HG02943 (cell line): ENCODE results near the gene TUG1.

Experiments
- ATAC-seq: cut with Tn5 transposase; IDR thresholded peaks from one replicate; pipeline ENCODE4 v1.9.1; 2021; ENCODE audit warnings: mild to moderate bottlenecking, low read depth, moderate library complexity; ENCODE audit not compliant: unreplicated experiment

TUG1 gene

GRCh38 chr22:30947173-30947815 lies 21.8 kb upstream of the TUG1 start:
- no peak for ATAC-seq

DNA sequence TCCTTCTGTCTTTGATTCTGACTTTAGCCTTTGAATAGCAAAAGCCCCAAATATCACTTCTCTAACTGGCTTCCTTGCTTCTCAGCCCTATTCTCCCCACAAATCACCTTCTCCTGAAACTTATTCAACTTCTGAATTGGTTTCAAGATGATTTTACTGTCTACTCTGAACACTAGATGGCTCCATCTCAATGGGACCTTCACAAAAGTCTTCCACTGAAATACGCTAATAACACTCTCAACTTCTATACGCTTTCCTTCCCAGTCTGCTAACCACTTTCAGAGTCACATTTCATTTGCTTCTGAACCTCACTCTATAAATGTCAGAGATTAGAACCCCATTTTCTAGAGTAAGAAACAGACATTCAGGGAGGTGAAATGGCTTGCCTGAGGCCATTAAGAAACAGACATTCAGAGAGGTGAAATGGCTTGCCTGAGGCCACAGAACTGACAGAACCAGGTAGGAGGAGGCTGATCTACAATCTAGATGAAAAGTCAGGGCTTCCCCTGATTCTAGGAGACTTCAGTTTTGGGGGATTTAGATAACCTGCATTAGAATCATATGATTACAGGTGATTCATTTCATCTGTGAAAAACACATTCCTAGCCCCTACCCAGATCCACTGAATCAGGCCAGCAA lies 21.1 kb upstream of the TUG1 start:
- ATAC-seq = no peak

DNA sequence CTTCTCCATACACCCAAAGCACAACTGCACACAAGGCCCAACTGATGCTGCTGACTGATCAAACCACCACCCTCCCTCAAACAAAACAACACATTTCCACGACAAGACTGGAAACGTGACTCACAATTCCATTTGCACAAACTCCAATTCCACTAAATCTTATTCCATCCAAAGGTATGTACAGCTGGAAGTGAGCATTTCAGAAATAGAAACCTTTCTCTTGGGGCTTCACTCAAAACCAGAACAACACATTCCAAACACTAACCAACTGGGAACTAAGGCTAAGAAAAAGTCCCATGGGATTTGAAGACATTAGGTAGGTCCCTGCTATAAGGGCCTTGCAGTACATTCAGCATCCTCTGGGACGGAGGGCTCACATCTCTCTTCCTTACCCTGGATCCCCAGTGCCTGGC lies 20.1 kb upstream of the TUG1 start:
- ATAC-seq = no peak

GRCh38 chr22:30949934-30950660 lies 19.0 kb upstream of the TUG1 start:
- no peak for ATAC-seq

DNA sequence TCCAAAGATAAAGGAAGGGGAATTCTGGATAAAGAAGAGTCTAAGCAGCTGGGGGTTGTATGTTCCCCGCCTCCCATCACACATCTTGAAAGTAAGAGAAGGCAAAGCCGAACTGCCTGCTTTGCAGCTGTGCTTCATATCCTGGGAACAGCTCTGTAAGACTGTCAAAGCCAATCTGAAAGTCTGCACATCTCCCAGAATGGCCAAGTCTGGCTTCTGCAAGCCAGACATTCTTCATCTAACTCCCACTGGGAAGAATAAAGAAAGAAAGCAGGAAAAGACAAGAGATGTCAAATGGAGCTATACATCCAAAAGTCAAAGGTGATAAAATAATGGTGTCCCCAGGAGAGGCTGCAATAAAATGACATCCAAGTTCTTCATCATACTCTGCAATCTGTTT lies 15.9 kb upstream of the TUG1 start:
- no peak for ATAC-seq

DNA sequence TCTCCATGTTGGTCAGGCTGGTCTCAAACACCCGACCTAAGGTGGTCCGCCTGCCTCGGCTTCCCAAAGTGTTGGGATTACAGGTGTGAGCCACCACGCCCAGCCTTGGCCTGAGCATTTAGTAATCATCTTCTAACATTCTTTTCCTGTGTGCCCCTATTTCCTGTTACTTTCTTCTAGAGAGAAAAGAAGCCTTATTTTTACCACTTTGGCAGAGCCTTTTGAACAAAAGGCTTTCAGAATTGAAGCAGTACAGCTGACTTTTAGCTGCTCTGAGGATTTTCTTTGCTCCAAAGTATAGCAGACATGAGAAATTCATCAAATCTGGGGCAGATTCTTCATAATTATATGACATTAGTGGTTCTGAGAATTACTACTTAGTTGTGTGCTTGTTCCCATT lies 13.9 kb upstream of the TUG1 start:
- no peak for ATAC-seq

- ATAC-seq = no peak
Measured at GRCh38 chr22:30964858-30965257, 4.2 kb upstream of the TUG1 start.

DNA sequence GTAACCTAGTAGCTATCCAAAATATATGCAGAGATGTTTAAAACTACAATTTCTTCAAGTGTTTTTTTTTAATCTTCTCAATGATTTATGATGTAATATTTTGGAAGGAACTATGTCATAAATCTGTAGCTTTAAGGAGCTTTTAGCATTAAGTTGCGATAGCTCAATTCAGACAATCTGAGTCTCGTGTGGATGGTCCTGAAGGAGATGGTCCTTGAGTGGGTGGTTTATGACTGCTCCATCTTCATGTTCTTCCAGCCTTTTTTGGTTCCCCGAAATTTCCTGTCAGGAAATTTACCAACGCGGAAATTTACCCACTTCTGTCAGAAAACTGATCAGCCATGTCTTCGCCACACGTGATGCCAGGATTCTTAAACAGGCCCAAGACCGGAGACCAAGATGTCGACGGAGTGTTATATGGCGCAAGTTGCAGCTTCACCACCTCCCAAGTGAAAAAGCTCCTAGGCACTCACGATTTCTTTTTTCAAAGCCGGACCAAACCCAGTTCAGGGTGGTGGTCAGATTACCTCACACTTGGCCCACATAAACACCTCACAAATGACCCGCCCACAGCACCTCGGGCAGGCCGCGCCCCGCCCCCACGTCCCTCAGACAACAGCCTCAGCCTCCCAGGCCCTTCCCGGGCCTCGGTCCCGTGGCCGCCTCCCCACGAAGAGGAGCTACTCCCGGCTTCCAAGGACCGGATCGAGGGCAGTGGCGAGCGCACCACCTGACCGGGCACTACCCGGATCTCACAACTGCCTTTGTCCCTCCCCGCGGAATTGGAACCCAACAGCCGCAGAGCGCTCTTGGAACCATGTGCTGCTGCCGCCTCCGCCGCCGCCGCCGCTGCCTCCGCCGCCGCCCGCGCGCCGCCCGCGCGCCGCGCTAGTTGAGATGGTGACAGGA lies 796 bp upstream of the TUG1 start, which contains the start of gene MORC2:
TSS of gene MORC2 (minus strand) at position 760 of the 909 bp plus-strand sequence. CDS start 885 bp downstream, outside the sequence.
- ATAC-seq = peak; percentile 35

DNA sequence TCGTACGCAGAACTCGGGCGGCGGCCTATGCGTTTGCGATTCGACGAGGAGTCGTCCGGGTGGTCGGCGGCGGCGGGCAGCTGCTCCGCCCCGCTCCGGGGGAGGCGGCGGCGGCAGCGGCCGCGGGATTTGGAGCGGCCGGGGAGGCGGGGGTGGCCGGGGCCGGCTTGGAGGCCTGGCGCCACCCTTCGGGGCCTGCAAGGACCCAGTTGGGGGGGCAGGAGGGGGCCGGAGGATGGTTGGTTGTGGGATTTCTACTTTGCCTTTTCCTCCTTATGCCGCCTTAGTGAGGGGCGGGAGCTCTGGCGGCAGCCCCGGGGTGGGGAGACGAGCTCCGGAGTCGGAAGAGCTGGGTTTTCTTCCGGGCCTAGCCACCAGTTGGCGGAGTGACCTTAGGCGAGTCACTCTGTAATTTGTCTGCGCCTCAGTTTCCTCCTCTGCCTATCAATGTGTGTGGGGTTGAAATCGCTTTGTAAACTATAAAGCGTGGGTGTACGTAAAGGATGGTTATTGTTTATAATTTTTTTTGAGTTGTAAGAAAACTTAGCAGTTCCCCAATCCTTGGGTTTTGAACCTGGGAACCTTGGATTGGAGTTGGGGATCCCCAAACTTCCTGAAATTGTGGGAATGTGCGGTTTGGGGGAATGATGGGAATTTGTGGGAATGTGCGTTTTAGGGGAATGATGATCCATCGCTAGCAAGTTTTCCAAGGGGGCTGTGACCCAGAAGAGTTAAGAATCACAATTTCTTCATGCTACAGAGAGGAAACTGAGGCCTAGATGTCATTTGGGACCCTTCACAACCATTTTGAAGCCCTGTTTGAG lies 679 bp downstream of the TUG1 start:
- peak; percentile 44 for ATAC-seq

DNA sequence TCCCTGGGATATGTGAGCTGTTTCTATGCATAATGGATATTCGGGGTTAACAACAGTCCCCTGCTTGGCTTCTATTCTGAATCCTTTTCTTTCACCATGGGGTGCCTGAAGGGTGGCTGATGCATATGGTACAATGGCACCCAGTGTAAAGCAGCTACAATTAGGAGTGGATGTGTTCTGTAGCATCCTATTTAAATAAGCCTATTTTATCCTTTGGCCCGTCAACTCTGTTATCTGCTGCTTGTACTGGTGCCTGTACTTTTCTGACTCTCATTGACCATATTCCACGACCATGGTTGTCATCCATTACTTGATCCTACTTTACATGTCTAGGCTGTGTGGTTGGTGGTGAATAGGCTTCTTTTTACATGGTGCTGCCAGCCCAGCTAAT lies 1.3 kb downstream of the TUG1 start:
- no peak for ATAC-seq

- no peak for ATAC-seq
Measured at GRCh38 chr22:30978304-30978962, 9.4 kb downstream of the TUG1 start.

- ATAC-seq = no peak
Measured at GRCh38 chr22:30979932-30980331, 10.9 kb downstream of the TUG1 start.

GRCh38 chr22:30982512-30982911 lies 13.4 kb downstream of the TUG1 start:
- no peak for ATAC-seq

DNA sequence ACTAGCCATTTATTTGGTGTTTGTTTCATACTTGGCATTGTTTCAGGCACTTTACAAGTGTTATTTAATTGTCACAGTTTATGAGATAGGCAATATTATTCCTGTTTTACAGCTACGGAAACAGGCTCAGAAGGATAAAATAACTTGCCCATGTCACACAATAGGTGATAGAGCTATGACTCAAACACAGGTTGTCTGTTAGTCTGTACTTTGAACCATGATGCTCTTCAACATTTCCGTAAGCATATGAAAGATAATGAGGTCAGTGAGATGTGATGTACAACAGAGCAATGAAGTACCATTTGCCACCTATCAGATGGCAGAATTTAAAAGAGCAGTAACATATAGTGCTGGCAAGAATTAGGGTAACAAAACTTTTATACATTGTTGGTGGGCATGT lies 15.3 kb downstream of the TUG1 start:
- ATAC-seq = no peak

DNA sequence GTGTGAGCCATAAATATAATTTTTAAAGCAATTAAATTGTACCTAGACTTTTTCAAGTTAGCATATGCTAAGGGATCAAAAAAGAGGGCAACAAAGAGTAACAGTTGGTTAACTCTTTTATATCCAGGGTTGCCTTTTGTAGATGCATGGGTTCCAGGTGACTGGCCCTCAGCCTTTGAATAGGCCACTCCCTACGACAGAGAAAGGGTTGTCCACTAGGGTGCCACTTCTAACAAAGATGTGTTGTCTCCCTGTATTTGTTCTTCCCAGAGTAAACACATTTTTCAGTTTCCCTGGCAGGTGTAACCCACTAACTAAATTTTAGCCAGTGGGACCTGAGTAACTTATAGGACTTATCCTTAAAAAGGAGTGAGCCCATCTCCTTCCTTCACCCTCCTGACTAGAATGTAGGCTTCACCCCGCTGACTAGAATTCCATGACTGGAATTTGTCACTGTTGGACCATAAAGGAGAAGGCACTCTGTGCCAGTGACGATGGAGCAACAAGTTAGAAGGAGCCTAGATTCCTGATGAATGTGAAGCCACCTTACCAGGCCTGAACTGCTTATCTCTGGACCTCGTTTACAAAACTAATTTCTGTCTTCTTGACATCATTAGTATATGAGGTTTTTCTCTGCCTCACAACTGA lies 16.6 kb downstream of the TUG1 start:
- no peak for ATAC-seq

GRCh38 chr22:30989474-30989873 lies 20.4 kb downstream of the TUG1 start:
- ATAC-seq = no peak

DNA sequence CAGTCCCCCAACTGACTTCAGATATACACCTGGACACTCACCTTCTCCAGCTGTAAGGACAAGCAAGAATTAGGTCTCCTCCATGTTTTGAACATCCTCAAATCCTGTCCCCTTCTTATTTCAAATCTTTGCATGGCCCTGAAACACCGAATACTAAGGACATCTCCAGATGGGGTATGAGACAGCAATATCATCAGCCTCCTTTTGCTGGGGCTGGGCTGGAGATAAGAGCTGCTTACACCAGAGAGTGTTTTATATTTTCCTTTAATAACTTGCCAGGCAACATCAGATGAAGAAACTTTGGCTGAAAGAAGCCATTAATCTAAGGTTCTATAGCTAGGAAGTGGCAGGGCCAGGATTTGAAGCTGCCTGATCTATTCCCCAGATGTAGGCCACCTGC lies 21.6 kb downstream of the TUG1 start:
- ATAC-seq = no peak

DNA sequence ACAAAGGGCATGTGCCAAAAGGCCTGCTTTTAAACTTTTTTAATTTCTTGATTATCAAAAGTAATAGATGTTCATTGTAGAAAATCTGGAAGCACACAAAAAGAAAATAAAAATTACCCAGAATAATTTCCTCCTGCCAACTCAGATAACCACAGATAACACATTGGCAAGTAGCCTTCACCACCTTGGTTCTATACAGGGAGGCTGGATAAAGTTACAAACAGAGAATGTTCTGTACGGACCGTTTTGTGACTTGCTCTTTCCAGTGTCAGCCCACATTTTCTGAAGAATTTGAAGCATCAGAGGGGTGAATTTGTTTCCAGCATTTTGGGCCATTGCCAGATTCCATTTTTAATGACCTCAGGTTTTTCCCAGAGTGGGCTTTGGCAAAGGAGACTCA lies 23.5 kb downstream of the TUG1 start:
- no peak for ATAC-seq

DNA sequence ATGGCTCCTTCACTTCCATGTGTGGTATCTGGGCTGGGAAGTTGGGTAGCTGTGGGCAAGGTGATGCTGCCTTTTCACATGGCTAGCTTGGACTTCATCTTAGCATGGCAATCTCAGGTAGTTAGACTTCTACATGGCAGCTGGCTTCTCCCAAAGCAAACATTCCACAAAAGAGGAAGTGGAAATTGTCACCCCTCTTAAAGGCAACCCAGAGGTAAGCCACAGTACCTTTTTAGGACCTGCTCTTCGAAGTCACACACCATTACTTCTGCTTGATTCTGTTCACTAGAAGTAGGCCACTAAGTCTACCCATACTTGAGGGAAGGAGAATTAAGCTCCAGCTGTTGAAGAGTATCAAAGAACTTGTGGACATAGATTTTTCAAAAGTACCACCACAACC lies 25.9 kb downstream of the TUG1 start:
- ATAC-seq = no peak
